Mucosa of descending colon (tissue), 3 donors: ENCODE results near the gene PLCG2. TPM values are rescaled to one million over a fixed set of nuclear protein-coding genes. Genes with fewer than 3 reads are reported as not detected.

Experiments used
- ATAC-seq: fragments of 200-7000 bp; cut with Tn5 transposase; one replicate; pipeline ENCODE4 v1.9.1; 2020; ENCODE audit warnings: mild to moderate bottlenecking, moderate library complexity
- DNase-seq, 3 donors: peaks; one replicate each; pipeline ENCODE4 v3.0.0-alpha.2; 2020
- H3K36me3 ChIP-seq: fragments of 200-600 bp; one replicate; pipeline ENCODE4 v1.8.0; 2021; ENCODE audit warnings: low read depth, mild to moderate bottlenecking
- H3K4me1 ChIP-seq: fragments of 200-600 bp; one replicate; pipeline ENCODE4 v1.8.0; 2021; ENCODE audit warnings: low read depth, mild to moderate bottlenecking
- H3K4me3 ChIP-seq: fragments of 200-600 bp; one replicate; pipeline ENCODE4 v1.8.0; 2021; ENCODE audit warnings: mild to moderate bottlenecking
- H3K9me3 ChIP-seq: fragments of 200-600 bp; one replicate; pipeline ENCODE4 v1.8.0; 2021; ENCODE audit warnings: mild to moderate bottlenecking
- intact Hi-C, 2 donors: fragments of 100-400 bp; cut with DNase I in 1 of 2; cut with micrococcal nuclease in 1 of 2; formaldehyde crosslinking; loops; one replicate each; pipeline versions ENCODE4 v1.11.0 to v1.11.1; 2022; cut with DNase I, micrococcal nuclease
- total RNA-seq, 3 donors: library from RNA; stranded (reverse); fragmentation: NEBNext Ultra II Directional in 2 of 3; extraction: Animal tissue kit (Norgen Biotek cat#: 25700) in 2 of 3; gene quantifications; one replicate each; pipeline versions ENCODE4 v1.2.1 to v1.2.4, GENCODE V29; 2021 to 2023
- TF ChIP-seq, protein P1 (sequence below): fragments of 200-600 bp; IDR thresholded peaks from one replicate; pipeline ENCODE4 v1.8.0; 2022; ENCODE audit warnings: antibody characterized with exemption, mild to moderate bottlenecking
- donor health status: DM: no; HTN: no; CAD: no; lungs with moderate emphysema.
- donor health status: DM: no; HTN: no; CAD: no.
- donor health status: DM: no; HTN: yes; CAD: no.

Gene PLCG2
- total RNA-seq, 3 donors from 2014 or later = 14.7 to 19.5 (median 15.0) TPM

DNA sequence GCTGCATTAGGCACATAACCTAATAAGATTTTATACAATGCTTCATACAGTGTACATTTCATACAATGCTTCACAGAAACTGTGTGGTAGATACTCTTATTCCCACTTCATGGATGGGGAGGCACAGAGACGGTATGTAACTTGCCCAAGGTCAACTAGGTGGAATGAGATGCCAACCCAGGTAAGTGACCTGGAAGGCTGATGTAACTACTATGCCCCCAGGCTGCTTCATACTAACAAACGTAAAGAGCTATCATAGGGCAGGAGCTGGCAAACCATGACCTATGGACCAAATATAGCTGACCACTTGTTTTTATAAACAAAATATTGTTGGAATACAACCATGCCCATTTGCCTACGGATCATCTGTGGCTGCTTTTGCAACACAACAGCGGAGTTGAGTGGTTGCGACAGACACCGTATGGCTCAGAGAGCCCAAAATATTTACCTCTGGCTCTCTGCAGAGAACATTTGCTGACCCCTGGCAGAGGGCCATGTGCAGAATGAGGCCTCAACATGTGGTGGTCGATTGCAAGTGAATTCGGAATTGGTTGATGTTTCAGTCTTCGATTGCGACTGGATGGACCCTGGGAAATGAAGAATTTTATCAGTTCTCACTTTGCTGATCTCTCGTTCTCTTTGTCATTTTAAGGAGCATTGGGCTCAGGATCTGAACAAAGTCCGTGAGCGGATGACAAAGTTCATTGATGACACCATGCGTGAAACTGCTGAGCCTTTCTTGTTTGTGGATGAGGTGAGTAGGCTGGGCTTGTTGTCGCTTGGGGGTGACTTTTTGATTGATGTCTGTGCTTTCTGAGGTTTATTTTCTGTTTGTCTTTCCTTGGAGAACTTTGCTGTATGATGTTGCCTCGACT is 109.7 kb downstream of the PLCG2 start:
- Histone ChIP-seq H3K9me3 (no peaks in the 10 kb centered on the region), H3K4me1 (no peaks in the 10 kb centered on the region), H3K36me3 (no peaks in the 10 kb centered on the region), H3K4me3 (no peak overlapping the region)
- DNase-seq (no peak), ATAC-seq (no peak)
- TF ChIP-seq, protein P1, sequence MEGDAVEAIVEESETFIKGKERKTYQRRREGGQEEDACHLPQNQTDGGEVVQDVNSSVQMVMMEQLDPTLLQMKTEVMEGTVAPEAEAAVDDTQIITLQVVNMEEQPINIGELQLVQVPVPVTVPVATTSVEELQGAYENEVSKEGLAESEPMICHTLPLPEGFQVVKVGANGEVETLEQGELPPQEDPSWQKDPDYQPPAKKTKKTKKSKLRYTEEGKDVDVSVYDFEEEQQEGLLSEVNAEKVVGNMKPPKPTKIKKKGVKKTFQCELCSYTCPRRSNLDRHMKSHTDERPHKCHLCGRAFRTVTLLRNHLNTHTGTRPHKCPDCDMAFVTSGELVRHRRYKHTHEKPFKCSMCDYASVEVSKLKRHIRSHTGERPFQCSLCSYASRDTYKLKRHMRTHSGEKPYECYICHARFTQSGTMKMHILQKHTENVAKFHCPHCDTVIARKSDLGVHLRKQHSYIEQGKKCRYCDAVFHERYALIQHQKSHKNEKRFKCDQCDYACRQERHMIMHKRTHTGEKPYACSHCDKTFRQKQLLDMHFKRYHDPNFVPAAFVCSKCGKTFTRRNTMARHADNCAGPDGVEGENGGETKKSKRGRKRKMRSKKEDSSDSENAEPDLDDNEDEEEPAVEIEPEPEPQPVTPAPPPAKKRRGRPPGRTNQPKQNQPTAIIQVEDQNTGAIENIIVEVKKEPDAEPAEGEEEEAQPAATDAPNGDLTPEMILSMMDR = no peak
- intact Hi-C loops = no loop called here

DNA sequence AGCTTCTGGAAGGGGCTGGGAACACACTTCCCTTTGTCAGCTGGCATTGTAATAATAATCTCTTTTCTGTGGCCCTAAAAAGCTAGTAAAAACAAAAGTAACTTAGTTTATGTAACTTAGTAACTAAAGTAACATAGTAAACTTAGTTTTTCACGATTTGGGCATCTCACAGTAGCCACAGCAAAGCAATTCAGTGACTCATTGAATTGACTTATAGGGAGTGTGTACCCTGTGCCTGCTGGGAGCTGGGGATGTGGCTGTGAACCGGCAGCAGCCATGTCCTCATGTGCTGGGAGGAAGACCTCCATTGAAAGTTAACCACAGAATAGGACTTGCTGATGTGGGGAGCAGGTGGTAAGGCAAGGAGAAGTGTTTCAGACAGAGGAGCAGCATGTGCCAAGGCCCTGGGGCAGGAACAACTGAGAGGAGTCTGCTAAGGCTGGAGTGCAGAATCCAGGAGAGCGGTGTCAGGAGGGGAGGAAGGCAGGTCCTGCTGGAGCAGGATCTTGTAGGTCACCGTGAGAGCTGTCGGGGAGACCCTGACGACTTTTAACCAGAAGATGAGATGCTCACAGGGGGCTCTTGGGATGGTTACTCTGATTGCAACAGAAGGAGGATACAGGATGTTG is 112.8 kb downstream of the PLCG2 start:
- Histone ChIP-seq H3K36me3 (no peaks in the 10 kb centered on the region), H3K4me1 (no peaks in the 10 kb centered on the region), H3K9me3 (no peaks in the 10 kb centered on the region), H3K4me3 (no peak overlapping the region)
- intact Hi-C loops = no loop called here
- DNase-seq (no peak), ATAC-seq (peak; percentile 33)
- TF ChIP-seq, protein P1 = no peak

DNA sequence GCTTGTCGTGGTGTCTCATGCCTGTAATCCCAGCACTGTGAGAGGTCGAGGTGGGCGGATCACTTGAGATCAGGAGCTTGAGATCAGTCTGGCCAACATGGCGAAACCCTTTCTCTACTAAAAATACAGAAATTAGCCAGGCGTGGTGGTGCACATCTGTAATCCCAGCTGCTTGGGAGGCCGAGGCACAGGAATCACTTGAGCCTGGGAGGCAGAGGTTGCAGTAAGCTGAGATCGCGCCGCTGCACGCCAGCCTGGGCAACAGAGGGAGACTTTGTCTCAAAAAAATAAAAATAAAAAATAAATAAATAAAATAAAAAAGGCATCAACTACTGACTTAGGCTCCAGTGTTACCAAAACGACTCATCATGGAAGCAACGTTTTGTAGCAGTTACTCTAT is 115.5 kb downstream of the PLCG2 start:
- H3K4me1 ChIP-seq = no peaks in the 10 kb centered on the region
- intact Hi-C loops = no loop called here
- H3K9me3 ChIP-seq = no peaks in the 10 kb centered on the region
- no peak overlapping the region for H3K4me3 ChIP-seq
- ATAC-seq (no peak), DNase-seq (no peak)
- no peaks in the 10 kb centered on the region for H3K36me3 ChIP-seq
- TF ChIP-seq, protein P1 = no peak

DNA sequence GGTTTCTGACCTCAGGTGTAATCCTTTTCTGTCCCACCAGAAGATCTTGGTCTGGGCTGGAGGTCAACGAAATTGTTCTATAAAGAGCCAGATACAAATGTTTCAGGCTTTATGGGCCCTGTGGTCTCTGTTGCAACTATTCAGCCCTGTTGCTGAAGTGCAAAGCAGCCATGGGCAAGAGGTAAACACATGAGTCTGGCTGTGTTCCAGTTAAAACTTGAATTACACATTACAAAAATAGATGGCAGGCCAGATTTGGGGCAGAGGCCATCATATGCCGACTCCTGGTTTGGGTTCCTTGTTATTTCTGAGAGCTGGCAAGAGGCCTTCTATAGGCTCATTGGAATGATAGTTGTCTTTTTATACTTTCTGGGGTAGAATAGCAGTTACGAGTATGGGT is 117.8 kb downstream of the PLCG2 start:
- ATAC-seq = no peak
- Histone ChIP-seq H3K36me3 (no peaks in the 10 kb centered on the region), H3K4me1 (no peaks in the 10 kb centered on the region), H3K9me3 (no peaks in the 10 kb centered on the region), H3K4me3 (no peak overlapping the region)
- no peak for DNase-seq
- TF ChIP-seq, protein P1 = no peak
- intact Hi-C loops = no loop called here

DNA sequence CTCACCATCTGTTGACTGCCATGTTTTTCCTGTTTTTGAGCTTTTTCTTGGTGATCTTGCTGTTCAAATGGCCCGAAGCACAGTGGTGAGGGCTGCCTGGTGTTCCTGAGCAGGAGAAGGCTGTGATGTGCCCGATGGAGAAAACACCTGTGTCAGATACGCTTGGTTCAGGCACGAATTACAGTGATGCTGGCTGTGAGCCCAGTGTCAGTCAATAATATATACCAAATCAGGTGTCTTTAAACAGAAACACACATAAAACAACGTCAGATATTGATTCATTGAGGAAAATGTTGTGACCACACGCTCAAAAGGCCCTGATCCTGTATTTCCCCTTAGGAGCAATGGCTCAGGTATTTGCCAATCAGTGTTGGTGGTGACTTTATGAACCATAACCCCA is 120.5 kb downstream of the PLCG2 start:
- Histone ChIP-seq H3K4me1 (no peaks in the 10 kb centered on the region), H3K36me3 (no peaks in the 10 kb centered on the region), H3K9me3 (no peaks in the 10 kb centered on the region), H3K4me3 (no peak overlapping the region)
- TF ChIP-seq, protein P1 = no peak
- ATAC-seq = no peak
- intact Hi-C loops = no loop called here
- no peak for DNase-seq
